Upper lobe of left lung (tissue), 4 donors: ENCODE data around the gene EMC7.

Experiments used
- CTCF ChIP-seq, 6 experiments: fragments of 450-650 bp in 4 of 6; fragments of 200-600 bp in 2 of 6; sonication (generic) in 2 of 6; IDR thresholded peaks; one replicate each; pipeline ENCODE4 v1.5.1; 2016 to 2019; ENCODE audit warnings: antibody characterized with exemption in 6 of 6
- EP300 ChIP-seq, 4 donors: sonication (generic); formaldehyde crosslinking; IDR thresholded peaks; one replicate each; pipeline ENCODE4 v1.5.1; 2017; ENCODE audit warnings: antibody characterized with exemption in 4 of 4, control low read depth in 2 of 4
- POLR2A ChIP-seq, 4 donors: fragments of 450-650 bp; IDR thresholded peaks; one replicate each; pipeline ENCODE4 v1.5.1; 2016 to 2017; ENCODE audit warnings: antibody characterized with exemption in 4 of 4, mild to moderate bottlenecking in 2 of 4
- POLR2AphosphoS5 ChIP-seq, 2 donors: sonication (generic); formaldehyde crosslinking; IDR thresholded peaks; one replicate each; pipeline ENCODE4 v1.5.1; 2017; ENCODE audit warnings: antibody characterized with exemption in 2 of 2

GRCh38 chr15:34111488-34111887 lies 9.8 kb upstream of the EMC7 start:
- TF ChIP-seq POLR2A (IDR thresholded peaks at IDR 0.05) = no peak
- no peak for TF ChIP-seq CTCF (IDR thresholded peaks at IDR 0.05)
- TF ChIP-seq POLR2AphosphoS5 (IDR thresholded peaks at IDR 0.05) = no peak
- no peak for TF ChIP-seq EP300 (IDR thresholded peaks at IDR 0.05)
